Limb (tissue), 2 donors: ENCODE data around the gene RNF144B.

Experiments used
- DNase-seq, 2 donors: peaks; one replicate each; pipeline ENCODE4 v3.0.0-alpha.2; 2016; ENCODE audit errors: extremely low spot score in 2 of 2

RNF144B gene

DNA sequence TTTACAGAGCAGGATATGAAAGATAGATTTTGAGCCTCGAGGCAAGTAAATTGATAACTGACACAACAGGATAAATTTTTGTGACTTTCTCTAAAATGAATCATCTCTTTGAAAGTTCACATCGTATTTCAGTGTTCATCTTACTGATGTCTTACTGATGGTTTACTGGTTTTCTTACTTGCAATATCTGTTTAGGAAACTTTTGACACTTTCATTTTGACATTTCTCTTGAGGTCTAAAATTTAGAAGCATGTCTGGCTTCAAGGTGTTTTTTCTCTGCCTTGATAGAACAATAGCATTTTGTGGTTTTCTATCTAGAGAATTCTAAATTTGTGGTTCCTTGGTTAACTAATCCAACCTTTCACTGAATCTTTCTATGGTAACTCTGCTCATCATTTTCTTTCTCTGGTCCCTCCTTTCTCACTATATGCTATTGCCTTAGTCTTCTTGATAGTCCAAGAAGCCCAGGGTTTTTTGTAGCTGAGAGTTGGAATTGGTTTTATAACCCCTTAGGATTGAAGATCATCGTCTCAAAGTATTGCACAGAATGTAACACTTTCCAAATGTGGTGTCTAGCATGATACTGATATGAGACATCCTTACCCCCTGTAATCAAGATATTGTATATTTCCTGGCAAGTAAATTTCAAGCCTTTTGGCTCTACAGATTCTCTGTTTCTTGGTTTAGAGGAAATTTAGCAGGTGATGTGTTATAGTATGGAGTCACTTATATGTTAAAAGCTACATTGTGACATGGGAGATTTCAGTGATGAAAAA is 98.7 kb downstream of the RNF144B start:
- DNase-seq: no peak

DNA sequence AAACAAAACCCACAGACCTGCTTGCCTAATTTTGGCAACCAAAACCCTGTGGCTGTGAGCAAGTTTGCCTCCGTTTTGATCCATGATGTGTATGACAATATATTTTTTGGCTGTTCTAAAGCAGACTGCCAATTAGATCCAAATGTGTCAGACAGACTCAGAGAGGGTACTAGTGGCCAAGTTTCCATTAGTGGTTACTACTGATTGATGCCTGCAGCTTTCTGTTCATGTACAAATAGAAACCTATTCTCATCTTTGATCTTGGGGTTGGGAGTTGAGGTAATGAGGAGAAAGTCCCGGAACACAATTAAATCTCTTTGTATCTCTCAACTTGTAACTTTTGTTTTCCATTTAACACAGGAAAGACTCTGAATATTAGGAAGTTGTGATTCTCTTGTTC is 100.9 kb downstream of the RNF144B start:
- DNase-seq: no peak

DNA sequence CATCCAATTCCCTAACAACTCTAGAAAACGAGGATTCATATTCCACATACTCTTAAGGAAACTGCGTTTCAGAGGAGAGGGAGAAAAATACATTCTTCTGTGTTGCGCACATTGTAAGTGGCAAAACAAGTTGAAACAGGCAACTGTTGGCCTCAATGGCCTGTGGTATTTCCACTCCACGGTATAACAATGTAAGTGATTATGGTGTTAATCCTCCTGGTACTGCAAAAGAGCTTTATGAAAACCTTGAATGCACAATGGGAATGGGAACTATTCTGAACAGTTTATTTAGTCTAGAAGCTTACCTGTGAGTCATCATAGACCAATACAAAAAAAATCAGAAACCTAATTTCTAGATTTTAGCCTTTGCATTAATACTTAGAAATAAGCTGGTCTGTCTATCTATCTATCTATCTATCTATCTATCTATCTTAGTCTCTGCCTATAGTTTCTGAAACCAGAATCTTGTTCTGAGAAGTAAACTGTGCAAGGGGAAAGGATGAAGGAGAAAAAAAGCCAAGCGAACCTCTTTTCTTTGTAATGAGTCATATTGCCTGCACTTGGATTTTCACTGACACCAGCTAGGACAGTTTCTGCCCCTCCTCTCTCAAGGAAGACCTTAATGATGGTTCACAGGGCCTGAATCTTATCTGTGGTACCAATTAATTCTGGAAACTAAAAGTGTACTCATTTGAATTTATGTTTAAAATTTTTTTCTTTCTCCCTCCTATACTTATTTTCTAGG is 101.5 kb downstream of the RNF144B start:
- no peak for DNase-seq

DNA sequence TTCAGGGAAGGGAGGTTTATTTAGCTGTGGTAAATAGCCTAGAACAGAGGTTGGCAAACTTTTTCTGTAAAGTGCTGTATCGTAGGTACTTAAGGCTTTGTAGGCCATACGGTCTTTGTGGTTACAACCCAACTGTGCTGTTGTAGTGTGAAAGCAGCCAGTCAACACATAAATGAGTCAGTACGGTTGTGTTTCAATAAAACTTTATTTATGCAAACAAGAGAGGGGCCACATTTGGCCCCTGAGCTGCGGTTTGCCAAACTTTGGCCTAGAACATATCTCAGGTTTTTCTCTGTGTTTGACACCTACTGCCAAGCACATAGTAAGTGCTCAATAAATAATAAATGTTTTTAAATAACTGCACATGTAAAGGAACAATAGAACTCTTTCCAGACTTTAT is 102.2 kb downstream of the RNF144B start:
- no peak for DNase-seq

DNA sequence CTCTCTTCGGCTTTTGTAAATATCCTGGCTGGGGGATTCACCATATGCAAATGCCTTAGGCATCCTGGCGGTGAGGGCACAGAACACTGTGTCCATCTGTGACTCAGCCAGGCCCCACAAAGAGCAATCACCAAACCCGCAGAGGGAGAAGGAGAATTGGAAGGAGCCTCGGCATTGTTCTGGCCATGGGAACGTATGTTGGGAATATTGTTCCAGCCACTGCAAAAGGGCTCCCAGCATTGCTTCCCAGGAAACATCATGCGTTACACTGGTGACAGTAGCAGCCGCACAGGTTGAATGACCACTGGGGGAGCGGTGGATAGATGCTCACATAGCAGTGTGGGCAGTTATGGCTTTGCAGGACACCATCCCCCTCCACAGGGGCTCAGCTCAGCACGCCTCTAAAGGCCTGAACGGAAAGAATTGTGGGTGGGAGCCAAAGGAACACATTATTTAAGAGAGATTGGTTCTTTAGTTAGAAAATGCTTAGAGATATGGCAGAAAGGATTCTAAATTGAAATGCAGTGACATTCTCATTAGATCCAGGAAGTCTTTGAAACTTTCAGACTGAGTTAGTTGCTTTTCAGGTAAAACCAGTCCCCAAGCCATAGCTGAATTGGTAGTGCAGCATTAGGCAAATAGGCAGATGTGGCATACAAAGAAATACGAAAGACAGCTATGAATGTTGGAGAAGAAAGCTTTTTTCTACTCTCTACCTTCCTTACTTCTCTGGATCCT is 104.3 kb downstream of the RNF144B start:
- DNase-seq: no peak

DNA sequence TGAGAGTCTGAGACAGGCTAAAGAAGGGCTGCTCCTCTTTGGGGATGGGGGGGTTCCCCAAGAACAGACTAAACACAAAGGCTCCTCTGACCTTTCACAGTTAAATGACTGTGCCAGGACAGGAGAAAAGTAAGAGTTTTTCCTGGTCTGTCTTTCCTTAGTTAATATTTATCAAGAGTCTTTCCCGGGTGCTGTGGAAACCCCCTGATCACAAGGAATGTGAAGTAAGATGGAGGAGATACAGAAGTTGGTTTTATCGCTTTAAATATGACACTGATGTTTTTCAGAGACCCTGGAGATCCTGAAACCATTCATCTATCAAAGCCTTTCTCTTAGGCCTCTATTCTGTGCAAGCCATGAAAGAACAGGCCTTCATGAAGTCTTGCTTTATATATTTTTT is 105.8 kb downstream of the RNF144B start:
- no peak for DNase-seq

DNA sequence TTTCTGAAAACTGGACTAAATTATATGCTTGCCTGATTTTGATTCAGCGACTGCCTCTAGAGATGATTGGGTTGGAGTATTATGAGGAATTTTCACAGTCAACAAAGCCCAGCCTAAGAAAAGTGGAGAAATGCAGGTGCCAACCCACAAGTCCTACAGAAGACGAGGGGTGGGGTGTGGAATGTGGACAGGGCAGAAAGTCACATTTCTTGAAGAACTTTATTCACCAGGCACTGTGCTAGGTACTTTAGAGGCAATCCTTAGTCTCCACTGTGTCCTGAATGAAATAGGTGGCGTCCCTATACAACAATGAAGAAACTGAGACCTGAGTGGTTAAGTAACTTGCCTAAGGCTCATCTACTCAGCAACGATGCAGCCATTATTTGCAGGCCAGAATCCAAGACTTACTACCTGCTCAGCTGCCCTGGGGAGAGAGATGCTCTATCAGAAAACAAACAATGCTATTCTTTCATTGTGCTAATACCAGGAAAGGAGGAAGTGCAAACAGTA is 106.3 kb downstream of the RNF144B start:
- DNase-seq: no peak

DNA sequence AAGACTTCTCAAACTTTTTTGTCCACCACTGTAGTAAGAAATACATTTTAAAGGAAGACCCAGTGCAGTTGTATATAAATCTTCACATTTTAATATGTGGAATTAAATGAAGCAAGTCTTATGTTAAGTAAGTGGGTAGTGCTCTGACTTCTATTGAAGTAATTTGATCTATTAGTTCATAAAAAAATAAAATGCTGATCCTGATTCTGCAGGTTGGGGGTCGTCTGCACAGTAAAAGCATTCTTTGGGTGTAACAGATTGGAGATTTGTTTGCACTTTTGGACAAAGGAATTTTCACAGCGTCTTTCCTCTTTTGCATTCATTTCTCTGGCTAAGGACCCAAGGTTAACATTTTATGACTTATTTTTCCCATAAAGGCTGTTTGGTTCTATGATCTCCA is 106.8 kb downstream of the RNF144B start:
- no peak for DNase-seq

DNA sequence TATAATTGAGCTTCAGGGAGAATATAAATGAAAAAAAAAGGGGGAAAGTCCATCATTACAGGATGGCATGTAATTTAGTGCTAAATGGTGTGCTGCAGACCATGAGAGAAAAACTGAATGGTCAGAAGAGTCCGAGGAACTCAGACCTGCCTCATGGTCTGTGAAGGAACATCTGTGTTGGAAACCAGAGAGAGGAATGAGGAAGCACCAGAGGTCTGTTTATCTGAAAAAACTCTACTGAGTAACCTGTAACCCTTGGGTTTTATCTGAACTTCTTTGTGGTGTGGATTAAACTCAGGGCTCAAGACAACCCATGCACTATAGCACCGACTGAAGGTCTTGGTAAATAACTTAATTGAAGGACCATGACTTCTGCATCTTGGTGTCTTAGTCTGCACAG is 108.1 kb downstream of the RNF144B start:
- no peak for DNase-seq

DNA sequence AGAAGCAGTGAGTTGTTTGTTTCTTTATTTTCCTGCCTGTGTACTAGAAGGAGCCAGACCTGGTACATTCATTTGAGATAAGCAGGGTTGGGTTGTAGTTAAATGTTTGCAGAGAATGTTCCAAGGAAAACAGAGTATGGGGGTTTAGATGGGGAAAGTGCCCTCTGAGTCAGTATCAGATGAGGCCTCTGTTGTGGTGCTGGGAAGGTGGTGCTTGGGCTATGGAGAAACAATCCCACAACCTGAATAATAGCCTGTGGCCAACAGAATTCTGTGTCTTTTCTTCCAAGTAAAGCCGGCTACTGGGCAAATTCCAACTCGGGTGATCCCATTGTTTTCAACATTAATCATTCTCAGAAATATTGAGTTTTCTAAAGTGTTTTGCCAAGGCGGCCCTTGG is 109.3 kb downstream of the RNF144B start:
- no peak for DNase-seq

DNA sequence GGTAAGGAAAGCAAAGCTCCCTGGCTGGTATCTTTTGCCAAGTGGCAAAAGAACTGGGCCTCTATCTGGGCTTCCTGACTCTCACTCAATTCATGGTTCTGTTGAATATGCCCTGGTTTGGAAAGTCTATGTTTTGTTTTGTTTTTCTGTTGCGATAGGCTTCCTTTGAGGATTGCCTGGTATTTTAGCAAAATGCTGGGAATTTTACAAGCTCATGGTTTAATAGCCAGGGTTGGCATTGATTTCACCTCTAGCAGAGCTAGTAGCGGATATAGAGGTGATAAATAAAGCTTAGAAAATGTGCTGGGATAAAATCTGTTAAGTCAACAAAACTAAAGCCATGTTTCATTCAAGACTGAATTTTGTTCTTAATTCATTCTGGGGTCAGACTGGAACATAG is 109.9 kb downstream of the RNF144B start:
- DNase-seq: no peak

DNA sequence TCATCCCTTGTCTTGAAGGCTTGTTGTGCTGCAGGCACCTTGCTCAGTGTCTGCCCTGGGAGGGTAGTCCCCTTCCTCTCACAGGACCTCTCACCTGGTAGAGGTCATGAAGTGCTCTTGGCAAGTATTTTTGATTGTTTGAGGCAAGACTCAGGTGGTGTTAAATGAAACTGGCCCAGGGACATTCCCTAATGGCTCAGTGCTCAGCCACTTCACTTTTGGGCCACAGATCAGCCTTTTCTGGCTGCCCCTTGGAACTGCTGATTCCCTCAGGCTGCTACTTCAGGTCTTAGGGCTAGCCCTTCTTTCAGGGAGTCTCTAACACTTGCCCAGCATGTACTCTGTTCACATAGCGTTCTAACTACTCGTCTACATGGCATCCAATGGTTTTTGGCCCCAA is 111.3 kb downstream of the RNF144B start:
- DNase-seq: no peak

DNA sequence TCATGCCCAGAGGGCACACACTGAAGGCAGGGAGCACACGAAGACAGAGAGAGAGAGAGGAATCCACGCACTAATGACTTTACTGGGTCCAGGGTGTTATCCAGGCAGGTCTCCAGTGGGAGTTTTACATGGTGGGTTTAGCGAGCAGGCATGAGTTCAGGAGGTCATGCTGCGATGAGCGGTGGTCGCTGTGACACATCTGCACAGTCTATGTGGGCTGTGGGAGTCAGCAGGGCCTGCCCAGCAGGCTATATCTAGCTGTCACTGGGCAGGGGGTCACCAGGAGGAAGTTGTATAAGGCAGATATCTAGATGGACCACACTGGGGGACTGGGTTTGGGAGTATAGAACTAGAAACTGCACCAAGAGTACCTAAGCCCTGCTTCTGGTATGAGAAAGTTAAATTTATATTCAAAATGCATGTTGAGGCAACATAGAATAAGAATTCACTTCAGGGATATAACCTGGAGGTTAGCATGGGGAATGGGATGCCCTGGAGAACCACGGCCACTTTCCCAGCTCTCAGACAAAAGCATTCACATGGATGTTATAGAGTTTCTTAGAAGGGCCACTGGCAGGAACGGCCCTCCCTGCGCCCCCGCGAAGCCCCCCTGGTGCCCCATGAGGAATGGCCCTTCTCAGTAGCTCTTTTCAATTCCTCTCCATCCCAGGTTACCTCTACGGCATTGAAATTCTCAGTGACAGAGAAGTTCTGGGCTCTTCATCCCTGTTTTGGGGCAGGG is 113.9 kb downstream of the RNF144B start:
- DNase-seq: no peak

DNA sequence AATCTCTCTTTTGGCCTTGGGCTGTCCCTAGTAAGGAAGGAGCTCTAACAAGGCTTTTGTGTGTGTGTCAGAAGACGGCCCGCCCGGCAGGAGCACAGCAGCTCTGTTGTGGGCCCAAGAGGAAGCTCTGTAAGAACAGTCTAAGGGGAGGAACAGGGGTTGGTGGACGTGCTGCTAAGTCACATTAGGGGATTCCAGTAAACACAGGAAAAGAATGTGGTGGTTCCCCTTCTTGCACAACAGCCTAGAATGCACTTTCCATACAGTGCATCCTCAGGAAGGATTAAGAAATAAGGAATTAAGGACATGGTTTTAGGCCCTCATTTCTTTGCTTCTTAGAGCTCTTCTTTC is 114.5 kb downstream of the RNF144B start:
- DNase-seq: no peak

DNA sequence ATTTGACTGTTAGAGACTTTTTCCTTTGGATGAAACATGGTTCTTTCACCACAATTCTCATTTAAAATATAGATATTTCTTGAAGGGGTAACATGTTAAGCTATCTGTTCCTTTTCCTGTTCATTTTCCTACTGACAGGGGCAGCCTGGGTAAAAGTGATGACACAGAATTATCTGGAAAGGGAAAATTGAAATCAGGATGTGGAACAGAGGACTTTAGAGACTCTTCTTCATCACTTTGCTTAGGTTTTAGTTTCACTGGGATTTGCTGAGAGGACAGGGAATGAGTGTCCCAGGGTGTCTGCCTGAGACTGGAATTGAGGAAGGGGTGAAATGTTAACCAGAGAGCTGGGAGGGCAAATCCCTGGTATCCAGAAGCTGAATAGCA is 116.0 kb downstream of the RNF144B start:
- DNase-seq: no peak

DNA sequence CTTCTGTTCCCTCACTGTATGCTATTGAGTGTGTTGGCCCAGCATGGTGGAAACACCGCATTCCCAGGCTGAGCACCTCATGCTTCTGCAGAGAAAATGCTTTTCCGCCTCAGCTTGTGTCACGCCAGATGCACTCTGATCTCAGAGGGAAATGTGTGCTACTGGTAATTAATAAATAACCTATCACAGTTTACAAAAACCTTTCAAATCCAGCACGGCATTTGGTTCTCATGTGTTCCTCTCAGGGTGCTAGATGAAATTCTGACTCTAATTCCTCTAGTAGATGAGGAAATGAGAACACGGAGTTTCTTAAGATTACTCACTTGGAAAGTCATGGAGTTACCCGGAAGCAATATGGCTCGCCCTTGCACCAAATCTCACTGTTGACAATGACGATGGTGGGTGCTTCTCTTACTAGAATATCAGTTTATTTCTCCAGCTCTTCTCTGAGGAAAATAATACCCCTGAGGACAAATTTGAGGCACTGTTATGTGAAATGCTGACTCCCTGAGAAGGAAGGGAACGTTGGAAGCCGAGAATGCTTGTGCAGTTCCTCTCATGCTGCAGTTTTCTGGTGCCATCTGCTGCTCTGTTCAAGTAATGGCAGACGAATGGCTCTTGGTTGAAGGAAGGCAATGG is 116.6 kb downstream of the RNF144B start:
- peak; percentile 67 to 71 for DNase-seq

DNA sequence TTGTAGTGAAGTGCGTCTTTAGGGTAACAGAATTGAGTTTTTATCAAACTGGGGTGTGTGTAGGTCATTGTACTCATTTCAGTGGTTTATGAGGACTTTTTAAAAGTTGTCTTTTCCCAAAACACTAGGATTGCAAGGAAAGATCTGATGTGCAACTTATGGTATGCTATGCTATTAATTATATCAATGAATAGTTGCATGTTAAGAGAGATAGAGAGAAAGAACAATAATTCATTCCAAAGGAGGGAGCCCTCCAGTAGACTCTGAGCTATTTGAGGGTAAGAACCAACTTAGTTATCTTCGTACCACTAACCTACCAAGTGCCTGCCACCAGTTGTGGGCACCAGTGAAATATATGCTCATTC is 117.1 kb downstream of the RNF144B start:
- no peak for DNase-seq

DNA sequence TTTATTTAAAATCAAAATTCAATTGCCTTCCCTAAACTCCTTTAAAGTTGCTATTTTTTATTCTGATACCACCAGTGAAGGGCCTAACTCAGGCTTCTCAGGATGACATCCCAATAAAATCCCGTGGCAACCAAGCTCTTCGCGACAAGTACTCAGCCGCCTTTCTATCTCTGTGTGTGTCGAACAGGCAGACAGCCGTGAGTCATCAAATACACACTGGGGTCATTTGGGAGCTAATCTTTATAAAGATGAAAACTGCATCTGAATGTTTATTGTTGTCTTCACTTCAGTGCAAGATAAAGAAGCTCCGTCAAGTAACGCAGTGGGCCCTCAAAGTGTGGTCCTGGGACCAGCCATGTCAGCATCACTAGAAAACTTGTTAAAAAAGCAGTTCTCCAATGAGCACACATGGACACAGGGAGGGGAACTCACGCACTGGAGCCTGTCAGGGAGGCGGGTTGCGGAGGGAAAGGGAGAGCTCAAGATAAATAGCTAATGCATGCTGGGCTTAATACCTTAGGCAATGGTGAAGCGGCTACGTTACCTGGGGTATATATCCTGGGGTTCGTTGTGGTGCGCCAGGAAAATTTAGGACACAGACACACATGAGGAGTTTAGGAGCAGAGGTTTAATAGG is 119.3 kb downstream of the RNF144B start:
- no peak for DNase-seq

DNA sequence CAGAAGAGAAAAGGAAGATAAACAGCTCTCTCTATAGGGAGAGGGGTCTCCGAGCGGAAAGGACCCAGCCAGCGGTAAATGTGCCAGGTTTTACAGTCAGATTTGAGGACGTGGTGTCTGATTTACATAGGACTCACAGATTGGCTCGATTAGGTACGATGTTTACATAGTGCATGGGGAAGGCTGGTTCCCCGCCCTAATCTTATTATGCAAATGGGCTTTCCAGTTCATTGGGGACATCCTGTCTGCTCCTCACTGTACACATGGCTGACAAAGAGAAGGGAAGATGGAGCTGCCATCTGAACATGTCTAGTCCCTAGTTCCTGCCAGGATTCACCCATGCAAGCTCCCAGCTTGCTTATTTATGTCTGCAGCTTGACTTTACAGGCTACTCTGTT is 119.9 kb downstream of the RNF144B start:
- no peak for DNase-seq

DNA sequence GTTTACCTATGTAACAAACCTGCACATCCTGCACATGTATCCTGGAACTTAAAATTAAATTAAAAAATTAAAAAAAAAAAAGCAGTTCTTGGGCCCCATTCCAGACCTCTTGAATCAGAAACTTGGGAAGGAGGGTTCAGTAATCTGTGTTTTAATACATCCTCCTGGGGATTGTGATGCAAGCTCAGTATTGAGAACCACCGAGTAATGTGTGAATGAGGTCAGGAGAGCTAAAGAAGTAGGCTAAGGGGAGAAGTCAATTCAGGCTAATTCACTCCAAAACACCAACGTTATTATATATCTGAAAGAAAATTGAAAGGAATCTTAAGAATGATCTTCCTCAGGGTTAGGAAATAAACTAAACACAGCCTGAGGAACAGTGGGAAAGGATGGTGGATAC is 120.4 kb downstream of the RNF144B start:
- no peak for DNase-seq
